Kidney epithelial cell (primary cell): ENCODE results near the gene MCRS1. TPM values are rescaled to one million over a fixed set of nuclear protein-coding genes. Genes with fewer than 3 reads are reported as not detected.

Experiments
- DNase-seq: peaks from one replicate; pipeline ENCODE4 v3.0.0-alpha.2; 2010; ENCODE audit warnings: low read depth
- H3K27me3 ChIP-seq: 2 replicates; pipeline ENCODE4 v1.6.0; 2011; ENCODE audit warnings: low read length; ENCODE audit not compliant: control insufficient read depth, insufficient read depth
- H3K36me3 ChIP-seq: 2 replicates; pipeline ENCODE4 v1.5.1; 2011; ENCODE audit warnings: low read length; ENCODE audit not compliant: control insufficient read depth, insufficient read depth
- H3K4me3 ChIP-seq: 2 replicates; pipeline ENCODE4 v1.5.1; 2011; ENCODE audit warnings: low read depth, mild to moderate bottlenecking, control low read depth, low read length
- total RNA-seq: library from RNA; depleted of rRNA; stranded (reverse); fragments of >200 nt; gene quantifications from 2 replicates; pipeline ENCODE4 v1.2.3, GENCODE V29; 2015
- TF ChIP-seq, protein P1 (sequence below): IDR thresholded peaks from 2 replicates; pipeline ENCODE4 v1.5.1; 2011; ENCODE audit warnings: mild to moderate bottlenecking, moderate library complexity, low read length, control low read depth, inconsistent platforms; ENCODE audit not compliant: insufficient read depth, poor library complexity, severe bottlenecking

Gene MCRS1
- total RNA-seq, 1 donor from 2014 or later = 79.7 TPM

DNA sequence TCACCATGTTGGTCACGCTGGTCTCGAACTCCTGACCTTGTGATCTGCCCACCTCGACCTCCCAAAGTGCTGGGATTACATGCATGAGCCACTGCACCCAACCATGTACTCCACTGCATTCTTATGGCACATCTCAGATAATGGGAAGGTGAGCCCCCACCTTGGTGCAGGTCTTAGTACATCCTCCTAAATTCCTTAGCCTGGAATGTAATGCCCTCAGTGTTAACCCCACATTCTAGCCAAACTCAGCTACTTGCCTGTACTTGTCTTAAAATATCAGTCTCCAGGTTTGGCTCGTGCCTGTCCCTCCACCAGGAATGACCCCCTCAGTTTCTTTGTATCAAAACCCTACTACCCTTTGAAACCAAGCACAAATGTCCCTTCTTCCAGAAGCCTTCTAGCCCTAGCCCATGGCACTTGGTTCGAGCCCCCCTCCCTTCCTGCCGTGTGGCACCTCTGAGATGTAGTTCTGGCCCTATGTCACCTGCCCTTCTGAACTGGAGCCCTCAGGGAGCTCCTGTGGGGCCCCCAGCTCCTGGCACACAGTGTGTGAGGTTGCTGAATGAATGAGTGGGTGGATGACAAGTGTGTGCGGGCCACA lies 20.8 kb downstream of the MCRS1 start:
- no peak overlapping the region for H3K4me3 ChIP-seq
- H3K27me3 ChIP-seq = peaks cover 73% of the 10 kb centered on the region
- TF ChIP-seq, protein P1, sequence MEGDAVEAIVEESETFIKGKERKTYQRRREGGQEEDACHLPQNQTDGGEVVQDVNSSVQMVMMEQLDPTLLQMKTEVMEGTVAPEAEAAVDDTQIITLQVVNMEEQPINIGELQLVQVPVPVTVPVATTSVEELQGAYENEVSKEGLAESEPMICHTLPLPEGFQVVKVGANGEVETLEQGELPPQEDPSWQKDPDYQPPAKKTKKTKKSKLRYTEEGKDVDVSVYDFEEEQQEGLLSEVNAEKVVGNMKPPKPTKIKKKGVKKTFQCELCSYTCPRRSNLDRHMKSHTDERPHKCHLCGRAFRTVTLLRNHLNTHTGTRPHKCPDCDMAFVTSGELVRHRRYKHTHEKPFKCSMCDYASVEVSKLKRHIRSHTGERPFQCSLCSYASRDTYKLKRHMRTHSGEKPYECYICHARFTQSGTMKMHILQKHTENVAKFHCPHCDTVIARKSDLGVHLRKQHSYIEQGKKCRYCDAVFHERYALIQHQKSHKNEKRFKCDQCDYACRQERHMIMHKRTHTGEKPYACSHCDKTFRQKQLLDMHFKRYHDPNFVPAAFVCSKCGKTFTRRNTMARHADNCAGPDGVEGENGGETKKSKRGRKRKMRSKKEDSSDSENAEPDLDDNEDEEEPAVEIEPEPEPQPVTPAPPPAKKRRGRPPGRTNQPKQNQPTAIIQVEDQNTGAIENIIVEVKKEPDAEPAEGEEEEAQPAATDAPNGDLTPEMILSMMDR = no peak
- no peaks in the 10 kb centered on the region for H3K36me3 ChIP-seq
- DNase-seq = no peak

DNA sequence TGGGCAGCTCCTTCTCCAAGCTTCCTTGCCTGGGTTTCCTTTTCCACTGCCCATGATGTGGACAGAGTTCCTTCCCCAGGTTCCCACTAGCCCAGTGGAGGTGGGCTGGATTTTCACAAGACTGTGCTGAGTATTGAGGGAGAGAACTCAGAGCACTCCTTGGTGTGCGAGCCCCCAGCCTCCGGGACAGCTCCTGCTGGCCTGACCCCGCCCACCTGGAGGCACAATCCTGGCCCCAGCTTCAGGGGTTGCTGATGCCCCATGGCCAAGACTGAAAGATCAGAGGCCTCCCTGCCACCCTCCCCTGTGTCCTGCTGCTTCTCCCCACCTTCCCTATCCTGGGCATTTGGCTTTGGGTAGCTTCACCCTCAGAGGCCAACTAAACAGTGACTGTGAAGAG lies 21.5 kb downstream of the MCRS1 start:
- H3K27me3 ChIP-seq = peaks cover 70% of the 10 kb centered on the region
- TF ChIP-seq, protein P1 = no peak
- no peak for DNase-seq

DNA sequence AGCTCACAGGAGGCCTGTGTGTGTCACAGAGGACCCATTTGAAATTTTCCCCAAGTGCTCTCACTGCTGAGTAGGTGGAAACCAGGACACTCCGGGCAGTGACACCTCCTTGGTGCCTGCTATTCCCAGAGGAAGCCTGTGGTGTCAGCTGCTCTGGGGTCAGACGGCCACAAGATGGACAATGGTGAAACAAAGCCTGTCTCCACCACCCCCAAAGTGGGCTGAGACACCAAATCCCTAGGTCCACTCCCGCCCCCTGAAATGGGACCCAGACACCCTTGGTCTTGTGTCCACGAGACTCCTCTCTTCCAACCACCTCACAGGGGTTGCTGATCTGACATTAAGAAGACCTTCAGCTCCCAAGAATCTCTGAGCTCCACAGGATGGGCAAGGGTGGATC lies 22.1 kb downstream of the MCRS1 start:
- Histone ChIP-seq H3K36me3 (no peaks in the 10 kb centered on the region), H3K27me3 (peaks cover 73% of the 10 kb centered on the region), H3K4me3 (no peak overlapping the region)
- DNase-seq = no peak
- TF ChIP-seq, protein P1 = no peak

More for the DNA sequence above, 21.5 kb downstream of the MCRS1 start:
- Histone ChIP-seq H3K36me3 (no peaks in the 10 kb centered on the region), H3K4me3 (no peak overlapping the region)

DNA sequence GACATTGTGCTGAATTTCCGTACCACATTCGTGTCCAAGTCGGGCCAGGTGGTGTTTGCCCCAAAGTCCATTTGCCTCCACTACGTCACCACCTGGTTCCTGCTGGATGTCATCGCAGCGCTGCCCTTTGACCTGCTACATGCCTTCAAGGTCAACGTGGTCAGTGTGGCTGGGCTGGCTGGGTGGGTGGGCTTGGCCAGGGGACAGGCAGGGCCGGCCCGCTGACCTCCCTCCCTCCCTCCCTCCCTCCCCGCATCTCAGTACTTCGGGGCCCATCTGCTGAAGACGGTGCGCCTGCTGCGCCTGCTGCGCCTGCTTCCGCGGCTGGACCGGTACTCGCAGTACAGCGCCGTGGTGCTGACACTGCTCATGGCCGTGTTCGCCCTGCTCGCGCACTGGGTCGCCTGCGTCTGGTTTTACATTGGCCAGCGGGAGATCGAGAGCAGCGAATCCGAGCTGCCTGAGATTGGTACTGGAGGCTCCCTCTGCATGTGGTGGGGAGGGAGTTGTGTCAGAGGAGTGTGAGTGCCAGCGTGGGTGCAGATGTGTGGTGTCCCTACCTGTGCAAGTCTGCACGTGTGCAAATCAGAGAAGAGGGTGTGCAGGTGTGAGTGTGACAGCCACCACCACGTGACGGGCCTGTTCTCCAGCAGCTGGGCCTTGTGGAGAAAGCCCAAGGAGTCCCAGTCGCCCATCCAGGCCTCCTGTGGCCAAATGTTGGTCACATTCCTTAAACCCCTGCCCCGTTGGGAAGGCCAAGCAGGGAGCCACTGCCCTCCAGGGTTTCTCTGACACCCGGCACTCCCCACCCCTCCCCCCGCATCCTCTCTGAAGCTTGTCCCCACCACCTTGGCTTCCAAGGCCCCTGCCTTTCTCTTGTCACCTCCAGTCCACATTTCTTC lies 23.8 kb downstream of the MCRS1 start:
- Histone ChIP-seq H3K4me3 (no peak overlapping the region), H3K36me3 (no peaks in the 10 kb centered on the region), H3K27me3 (peaks cover 74% of the 10 kb centered on the region)
- no peak for DNase-seq
- TF ChIP-seq, protein P1 = no peak

DNA sequence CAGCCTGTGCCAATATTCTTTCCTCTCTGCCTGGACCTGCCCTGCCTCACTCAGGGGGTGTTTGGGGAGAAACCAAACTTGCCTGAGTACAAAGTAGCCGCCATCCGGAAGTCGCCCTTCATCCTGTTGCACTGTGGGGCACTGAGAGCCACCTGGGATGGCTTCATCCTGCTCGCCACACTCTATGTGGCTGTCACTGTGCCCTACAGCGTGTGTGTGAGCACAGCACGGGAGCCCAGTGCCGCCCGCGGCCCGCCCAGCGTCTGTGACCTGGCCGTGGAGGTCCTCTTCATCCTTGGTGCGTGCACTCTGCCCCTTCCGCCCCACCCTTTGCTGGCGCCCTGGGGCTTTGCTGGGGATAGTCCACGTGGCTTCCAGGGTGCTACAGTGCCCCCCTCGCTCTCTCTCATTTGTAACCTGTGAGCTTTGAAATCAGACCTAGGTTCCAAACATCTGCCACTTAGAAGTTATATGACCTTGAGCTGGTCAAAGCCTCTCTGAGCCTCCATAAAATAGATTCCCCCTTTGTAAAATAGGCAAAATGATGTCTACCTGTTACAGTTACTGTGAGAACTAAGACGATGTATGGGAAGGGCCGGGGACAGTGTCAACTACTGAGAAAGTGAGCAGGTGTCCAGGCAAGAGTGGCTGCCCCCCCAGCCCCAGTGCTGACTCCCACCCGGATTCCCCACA lies 24.6 kb downstream of the MCRS1 start:
- Histone ChIP-seq H3K36me3 (no peaks in the 10 kb centered on the region), H3K27me3 (peaks cover 73% of the 10 kb centered on the region), H3K4me3 (no peak overlapping the region)
- TF ChIP-seq, protein P1 = no peak
- DNase-seq = no peak
